Measurements from ENCODE around the gene PLPP1.

- no peak for TF ChIP-seq CTCF (IDR thresholded peaks at IDR 0.05)
- TF ChIP-seq POLR2A (IDR thresholded peaks at IDR 0.05), result no peak
Measured at GRCh38 chr5:55426455-55426854, 108.3 kb downstream of the PLPP1 start.

Data from testis (tissue), 2 donors.